NB4 (cell line): Measurements from ENCODE around the gene SLC1A4.
"Not testable (repeated sequence)": the region's sequence is repeated elsewhere in the genome, so short reads cannot be mapped to it uniquely, and the experiment has no call there.

ENCODE experiments used
- POLR2A ChIP-seq: IDR thresholded peaks from 2 replicates; pipeline ENCODE4 v1.6.1; 2011; ENCODE audit warnings: mild to moderate bottlenecking; ENCODE audit not compliant: insufficient read length; ENCODE audit errors: extremely low read depth
- TF ChIP-seq, protein P1 (sequence below): IDR thresholded peaks from one replicate; pipeline ENCODE4 v1.5.1; 2012; ENCODE audit warnings: low read depth, low read length

GRCh38 chr2:65004232-65004631, 15.0 kb downstream of the SLC1A4 start:
- not testable (repeated sequence) for TF ChIP-seq POLR2A
- TF ChIP-seq, protein P1, sequence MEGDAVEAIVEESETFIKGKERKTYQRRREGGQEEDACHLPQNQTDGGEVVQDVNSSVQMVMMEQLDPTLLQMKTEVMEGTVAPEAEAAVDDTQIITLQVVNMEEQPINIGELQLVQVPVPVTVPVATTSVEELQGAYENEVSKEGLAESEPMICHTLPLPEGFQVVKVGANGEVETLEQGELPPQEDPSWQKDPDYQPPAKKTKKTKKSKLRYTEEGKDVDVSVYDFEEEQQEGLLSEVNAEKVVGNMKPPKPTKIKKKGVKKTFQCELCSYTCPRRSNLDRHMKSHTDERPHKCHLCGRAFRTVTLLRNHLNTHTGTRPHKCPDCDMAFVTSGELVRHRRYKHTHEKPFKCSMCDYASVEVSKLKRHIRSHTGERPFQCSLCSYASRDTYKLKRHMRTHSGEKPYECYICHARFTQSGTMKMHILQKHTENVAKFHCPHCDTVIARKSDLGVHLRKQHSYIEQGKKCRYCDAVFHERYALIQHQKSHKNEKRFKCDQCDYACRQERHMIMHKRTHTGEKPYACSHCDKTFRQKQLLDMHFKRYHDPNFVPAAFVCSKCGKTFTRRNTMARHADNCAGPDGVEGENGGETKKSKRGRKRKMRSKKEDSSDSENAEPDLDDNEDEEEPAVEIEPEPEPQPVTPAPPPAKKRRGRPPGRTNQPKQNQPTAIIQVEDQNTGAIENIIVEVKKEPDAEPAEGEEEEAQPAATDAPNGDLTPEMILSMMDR = not testable (repeated sequence)
